MG63 (cell line): ENCODE measurements around the gene CD34. TPM values are rescaled to one million over a fixed set of nuclear protein-coding genes. Genes with fewer than 3 reads are reported as not detected.
A peak's percentile ranks its signal among the peaks of the same experiment; 100 is the strongest.

Experiments
- DNase-seq: peaks from one replicate; pipeline ENCODE4 v3.0.0-alpha.2; 2020
- H3K27me3 ChIP-seq: fragments of 250-450 bp; sonication (Bioruptor Pico); 2 replicates; pipeline ENCODE4 v1.5.1; 2020; ENCODE audit warnings: mild to moderate bottlenecking, moderate library complexity
- H3K36me3 ChIP-seq: fragments of 250-450 bp; sonication (Bioruptor Pico); 2 replicates; pipeline ENCODE4 v1.5.1; 2020; ENCODE audit warnings: mild to moderate bottlenecking, moderate library complexity
- H3K4me3 ChIP-seq: fragments of 250-450 bp; sonication (Bioruptor Pico); 2 replicates; pipeline ENCODE4 v1.5.1; 2020; ENCODE audit warnings: mild to moderate bottlenecking, moderate library complexity
- H3K9me3 ChIP-seq: fragments of 250-450 bp; sonication (Bioruptor Pico); 2 replicates; pipeline ENCODE4 v1.5.1; 2020; ENCODE audit warnings: mild to moderate bottlenecking, moderate library complexity
- total RNA-seq: library from RNA; depleted of rRNA; stranded (reverse); fragments of >200 nt; shearing (Covaris generic); gene quantifications from 2 replicates; pipeline ENCODE4 v1.2.3, GENCODE V29; 2014; ENCODE audit warnings: low replicate concordance

Gene CD34
- total RNA-seq, 1 experiment from 2014 or later: 0.53 TPM

GRCh38 chr1:207856276-207857023 is 54.5 kb downstream of the CD34 start:
- H3K36me3 ChIP-seq: peaks cover 12% of the 10 kb centered on the region
- DNase-seq: no peak
- H3K27me3 ChIP-seq: no peaks in the 10 kb centered on the region
- H3K9me3 ChIP-seq: no peaks in the 10 kb centered on the region
- no peak overlapping the region for H3K4me3 ChIP-seq

- Histone ChIP-seq H3K36me3 (peaks cover 9% of the 10 kb centered on the region), H3K27me3 (no peaks in the 10 kb centered on the region), H3K4me3 (no peak overlapping the region), H3K9me3 (no peaks in the 10 kb centered on the region)
- DNase-seq: no peak
These were observed 56.9 kb downstream of the CD34 start for GRCh38 chr1:207854001-207854400.

- Histone ChIP-seq H3K4me3 (no peak overlapping the region), H3K9me3 (no peaks in the 10 kb centered on the region), H3K27me3 (no peaks in the 10 kb centered on the region), H3K36me3 (peaks cover 9% of the 10 kb centered on the region)
- no peak for DNase-seq
These were observed 57.6 kb downstream of the CD34 start for GRCh38 chr1:207853372-207853757.

- DNase-seq: no peak
- Histone ChIP-seq H3K9me3 (no peaks in the 10 kb centered on the region), H3K36me3 (peaks cover 9% of the 10 kb centered on the region), H3K4me3 (no peak overlapping the region), H3K27me3 (no peaks in the 10 kb centered on the region)
These were observed 58.2 kb downstream of the CD34 start for GRCh38 chr1:207852576-207853371.

GRCh38 chr1:207851696-207852095 is 59.2 kb downstream of the CD34 start:
- no peak overlapping the region for H3K4me3 ChIP-seq
- DNase-seq: no peak
- no peaks in the 10 kb centered on the region for H3K27me3 ChIP-seq
- peaks cover 9% of the 10 kb centered on the region for H3K36me3 ChIP-seq
- no peaks in the 10 kb centered on the region for H3K9me3 ChIP-seq

- Histone ChIP-seq H3K4me3 (no peak overlapping the region), H3K9me3 (no peaks in the 10 kb centered on the region), H3K27me3 (no peaks in the 10 kb centered on the region), H3K36me3 (peaks cover 4% of the 10 kb centered on the region)
- no peak for DNase-seq
These were observed 60.1 kb downstream of the CD34 start for GRCh38 chr1:207850621-207851407.

- no peak for DNase-seq
- Histone ChIP-seq H3K4me3 (no peak overlapping the region), H3K27me3 (no peaks in the 10 kb centered on the region), H3K9me3 (no peaks in the 10 kb centered on the region), H3K36me3 (peaks cover 4% of the 10 kb centered on the region; the same call in 1 of the 2 replicates)
These were observed 61.3 kb downstream of the CD34 start for GRCh38 chr1:207849646-207850045.

GRCh38 chr1:207849016-207849415 is 61.9 kb downstream of the CD34 start:
- DNase-seq: no peak
- H3K4me3 ChIP-seq: no peak overlapping the region
- H3K9me3 ChIP-seq: no peaks in the 10 kb centered on the region
- no peaks in the 10 kb centered on the region for H3K27me3 ChIP-seq
- peaks cover 7% of the 10 kb centered on the region; the same call in 1 of the 2 replicates for H3K36me3 ChIP-seq

- Histone ChIP-seq H3K4me3 (no peak overlapping the region), H3K9me3 (no peaks in the 10 kb centered on the region), H3K27me3 (no peaks in the 10 kb centered on the region), H3K36me3 (peaks cover 6% of the 10 kb centered on the region; the same call in 1 of the 2 replicates)
- peak; percentile 61 for DNase-seq
These were observed 62.7 kb downstream of the CD34 start for GRCh38 chr1:207848234-207848633.

GRCh38 chr1:207847116-207847515 is 63.8 kb downstream of the CD34 start:
- Histone ChIP-seq H3K4me3 (no peak overlapping the region), H3K9me3 (no peaks in the 10 kb centered on the region), H3K36me3 (peaks cover 5% of the 10 kb centered on the region; the same call in 1 of the 2 replicates), H3K27me3 (no peaks in the 10 kb centered on the region)
- no peak for DNase-seq

- peaks cover 5% of the 10 kb centered on the region; the same call in 1 of the 2 replicates for H3K36me3 ChIP-seq
- no peaks in the 10 kb centered on the region for H3K27me3 ChIP-seq
- H3K9me3 ChIP-seq: no peaks in the 10 kb centered on the region
- H3K4me3 ChIP-seq: no peak overlapping the region
- no peak for DNase-seq
These were observed 65.8 kb downstream of the CD34 start for GRCh38 chr1:207845109-207845508.

GRCh38 chr1:207844371-207844770 is 66.6 kb downstream of the CD34 start:
- H3K4me3 ChIP-seq: no peak overlapping the region
- peaks cover 5% of the 10 kb centered on the region; the same call in 1 of the 2 replicates for H3K36me3 ChIP-seq
- H3K9me3 ChIP-seq: no peaks in the 10 kb centered on the region
- no peak for DNase-seq
- no peaks in the 10 kb centered on the region for H3K27me3 ChIP-seq

GRCh38 chr1:207842506-207842905 is 68.4 kb downstream of the CD34 start:
- no peak for DNase-seq
- Histone ChIP-seq H3K27me3 (no peaks in the 10 kb centered on the region), H3K4me3 (no peak overlapping the region), H3K36me3 (peaks cover 5% of the 10 kb centered on the region), H3K9me3 (no peaks in the 10 kb centered on the region)

- Histone ChIP-seq H3K36me3 (peaks cover 5% of the 10 kb centered on the region), H3K9me3 (no peaks in the 10 kb centered on the region), H3K4me3 (no peak overlapping the region), H3K27me3 (no peaks in the 10 kb centered on the region)
- no peak for DNase-seq
These were observed 69.0 kb downstream of the CD34 start for GRCh38 chr1:207841901-207842300.

GRCh38 chr1:207841293-207841692 is 69.6 kb downstream of the CD34 start:
- Histone ChIP-seq H3K36me3 (peaks cover 5% of the 10 kb centered on the region), H3K4me3 (no peak overlapping the region), H3K27me3 (no peaks in the 10 kb centered on the region), H3K9me3 (no peaks in the 10 kb centered on the region)
- no peak for DNase-seq

- no peaks in the 10 kb centered on the region for H3K9me3 ChIP-seq
- no peak for DNase-seq
- H3K36me3 ChIP-seq: peaks cover 5% of the 10 kb centered on the region
- no peak overlapping the region for H3K4me3 ChIP-seq
- no peaks in the 10 kb centered on the region for H3K27me3 ChIP-seq
These were observed 70.5 kb downstream of the CD34 start for GRCh38 chr1:207840380-207840779.

GRCh38 chr1:207839083-207839413 is 71.9 kb downstream of the CD34 start:
- peaks cover 2% of the 10 kb centered on the region for H3K36me3 ChIP-seq
- no peaks in the 10 kb centered on the region for H3K9me3 ChIP-seq
- H3K27me3 ChIP-seq: no peaks in the 10 kb centered on the region
- DNase-seq: no peak
- no peak overlapping the region for H3K4me3 ChIP-seq
